A673 (cell line): ENCODE data around the gene TMTC2.

Source experiments
- CTCF ChIP-seq: fragments of 300-800, 200-600 bp; sonication (generic); conservative IDR thresholded peaks from 2 replicates; pipeline ENCODE4 v1.5.1; 2017; ENCODE audit warnings: low read depth, mild to moderate bottlenecking, antibody characterized with exemption, low read length, moderate library complexity, mixed read lengths
- EZH2 ChIP-seq: fragments of 200-600 bp; sonication (generic); IDR thresholded peaks from 2 replicates; pipeline ENCODE4 v1.6.1; 2017; ENCODE audit warnings: borderline replicate concordance, low read depth, mild to moderate bottlenecking, mixed read lengths, antibody characterized with exemption, low read length; ENCODE audit not compliant: poor library complexity, severe bottlenecking

- no peak for TF ChIP-seq EZH2
- TF ChIP-seq CTCF: no peak
Measured at GRCh38 chr12:82651489-82651888, 35.2 kb upstream of the TMTC2 start.
